ENCODE measurements around the gene SLK. TPM values are rescaled to one million over a fixed set of nuclear protein-coding genes. Genes with fewer than 3 reads are reported as not detected.

Gene SLK
- total RNA-seq, 1 donor from 2014 or later: 27.5 TPM

- H3K4me1 ChIP-seq (ENCODE audit: insufficient read depth, low read length): no peaks in the 10 kb centered on the region
- H3K27me3 ChIP-seq (ENCODE audit: insufficient read depth, low read length): peaks cover 2% of the 10 kb centered on the region
- H3K27ac ChIP-seq (ENCODE audit: low read depth, low read length): no peak overlapping the region
- no peak for DNase-seq (ENCODE audit: low read depth)
- no peak for FAIRE-seq
- Mint-ChIP-seq H3K36me3 (ENCODE audit: low read depth, unreplicated experiment) (peaks cover 2% of the 10 kb centered on the region), H3K27me3 (ENCODE audit: low read depth, unreplicated experiment) (peaks cover 6% of the 10 kb centered on the region), H3K27ac (ENCODE audit: unreplicated experiment) (no peak overlapping the region), H3K4me3 (ENCODE audit: unreplicated experiment) (no peak overlapping the region), H3K4me1 (ENCODE audit: low read depth, unreplicated experiment) (no peaks in the 10 kb centered on the region), H3K9me3 (ENCODE audit: unreplicated experiment) (peaks cover 2% of the 10 kb centered on the region)
- TF ChIP-seq EZH2 (IDR thresholded peaks at IDR 0.05; ENCODE audit: insufficient read depth, low read length): no peak
- no peak for TF ChIP-seq CTCF (IDR thresholded peaks at IDR 0.05; ENCODE audit: insufficient read depth, low read depth, low read length)
- H3K36me3 ChIP-seq (ENCODE audit: insufficient read depth, low read length): no peaks in the 10 kb centered on the region
- no peaks in the 10 kb centered on the region for H3K9me3 ChIP-seq (ENCODE audit: insufficient read depth, low read depth, low read length)
- H2AFZ ChIP-seq (ENCODE audit: low read depth, low read length): no peak overlapping the region
- no peaks in the 10 kb centered on the region for H4K20me1 ChIP-seq (ENCODE audit: insufficient read depth, low read length)
- no peak overlapping the region for H3K9ac ChIP-seq (ENCODE audit: low read length)
- no peak overlapping the region for H3K4me2 ChIP-seq (ENCODE audit: low read length)
- no peaks in the 10 kb centered on the region for H3K79me2 ChIP-seq (ENCODE audit: insufficient read depth, low read length)
- H3K4me3 ChIP-seq (ENCODE audit: insufficient read depth, low read depth, low read length): no peak overlapping the region
These were observed 71.6 kb downstream of the SLK start for GRCh38 chr10:104038537-104038936.

GRCh38 chr10:104038958-104039752 is 72.2 kb downstream of the SLK start:
- Histone ChIP-seq H3K27ac (ENCODE audit: low read depth, low read length) (no peak overlapping the region), H4K20me1 (ENCODE audit: insufficient read depth, low read length) (no peaks in the 10 kb centered on the region), H3K9me3 (ENCODE audit: insufficient read depth, low read depth, low read length) (no peaks in the 10 kb centered on the region), H3K4me3 (ENCODE audit: insufficient read depth, low read depth, low read length) (no peak overlapping the region), H3K4me2 (ENCODE audit: low read length) (no peak overlapping the region), H3K9ac (ENCODE audit: low read length) (no peak overlapping the region), H3K79me2 (ENCODE audit: insufficient read depth, low read length) (no peaks in the 10 kb centered on the region), H3K4me1 (ENCODE audit: insufficient read depth, low read length) (no peaks in the 10 kb centered on the region), H2AFZ (ENCODE audit: low read depth, low read length) (no peak overlapping the region), H3K27me3 (ENCODE audit: insufficient read depth, low read length) (peaks cover 2% of the 10 kb centered on the region), H3K36me3 (ENCODE audit: insufficient read depth, low read length) (no peaks in the 10 kb centered on the region)
- H3K4me3 Mint-ChIP-seq (ENCODE audit: unreplicated experiment): no peak overlapping the region
- no peak overlapping the region for H3K27ac Mint-ChIP-seq (ENCODE audit: unreplicated experiment)
- peaks cover 9% of the 10 kb centered on the region for H3K27me3 Mint-ChIP-seq (ENCODE audit: low read depth, unreplicated experiment)
- peaks cover 2% of the 10 kb centered on the region for H3K36me3 Mint-ChIP-seq (ENCODE audit: low read depth, unreplicated experiment)
- peaks cover 1% of the 10 kb centered on the region for H3K4me1 Mint-ChIP-seq (ENCODE audit: low read depth, unreplicated experiment)
- FAIRE-seq (no peak), DNase-seq (ENCODE audit: low read depth) (no peak)
- peaks cover 2% of the 10 kb centered on the region for H3K9me3 Mint-ChIP-seq (ENCODE audit: unreplicated experiment)
- TF ChIP-seq EZH2 (IDR thresholded peaks at IDR 0.05; ENCODE audit: insufficient read depth, low read length) (no peak), CTCF (IDR thresholded peaks at IDR 0.05; ENCODE audit: insufficient read depth, low read depth, low read length) (no peak)

- TF ChIP-seq EZH2 (IDR thresholded peaks at IDR 0.05; ENCODE audit: insufficient read depth, low read length) (no peak), CTCF (IDR thresholded peaks at IDR 0.05; ENCODE audit: insufficient read depth, low read depth, low read length) (no peak)
- Histone ChIP-seq H3K79me2 (ENCODE audit: insufficient read depth, low read length) (no peaks in the 10 kb centered on the region), H3K9me3 (ENCODE audit: insufficient read depth, low read depth, low read length) (no peaks in the 10 kb centered on the region), H3K4me3 (ENCODE audit: insufficient read depth, low read depth, low read length) (no peak overlapping the region), H3K4me1 (ENCODE audit: insufficient read depth, low read length) (no peaks in the 10 kb centered on the region), H3K27ac (ENCODE audit: low read depth, low read length) (no peak overlapping the region), H3K36me3 (ENCODE audit: insufficient read depth, low read length) (no peaks in the 10 kb centered on the region), H3K9ac (ENCODE audit: low read length) (no peak overlapping the region), H4K20me1 (ENCODE audit: insufficient read depth, low read length) (no peaks in the 10 kb centered on the region), H3K27me3 (ENCODE audit: insufficient read depth, low read length) (peaks cover 2% of the 10 kb centered on the region), H2AFZ (ENCODE audit: low read depth, low read length) (no peak overlapping the region), H3K4me2 (ENCODE audit: low read length) (no peak overlapping the region)
- H3K4me1 Mint-ChIP-seq (ENCODE audit: low read depth, unreplicated experiment): peaks cover 1% of the 10 kb centered on the region
- H3K27me3 Mint-ChIP-seq (ENCODE audit: low read depth, unreplicated experiment): peaks cover 10% of the 10 kb centered on the region
- H3K9me3 Mint-ChIP-seq (ENCODE audit: unreplicated experiment): peaks cover 2% of the 10 kb centered on the region
- peaks cover 2% of the 10 kb centered on the region for H3K36me3 Mint-ChIP-seq (ENCODE audit: low read depth, unreplicated experiment)
- no peak overlapping the region for H3K27ac Mint-ChIP-seq (ENCODE audit: unreplicated experiment)
- no peak for FAIRE-seq
- DNase-seq (ENCODE audit: low read depth): no peak
- no peak overlapping the region for H3K4me3 Mint-ChIP-seq (ENCODE audit: unreplicated experiment)
These were observed 73.4 kb downstream of the SLK start for GRCh38 chr10:104040382-104040781.
